NCI-H1694 (cell line): Measurements from ENCODE around the gene ASPSCR1.
A peak's percentile ranks its signal among the peaks of the same experiment; 100 is the strongest.

ENCODE experiments used
- DNase-seq: peaks from one replicate; lab custom pipeline; 2025; lab: John Stamatoyannopoulos, UW

The ASPSCR1 gene

GRCh38 chr17:82013341-82013740 is 35.9 kb downstream of the ASPSCR1 start:
- no peak for DNase-seq

DNA sequence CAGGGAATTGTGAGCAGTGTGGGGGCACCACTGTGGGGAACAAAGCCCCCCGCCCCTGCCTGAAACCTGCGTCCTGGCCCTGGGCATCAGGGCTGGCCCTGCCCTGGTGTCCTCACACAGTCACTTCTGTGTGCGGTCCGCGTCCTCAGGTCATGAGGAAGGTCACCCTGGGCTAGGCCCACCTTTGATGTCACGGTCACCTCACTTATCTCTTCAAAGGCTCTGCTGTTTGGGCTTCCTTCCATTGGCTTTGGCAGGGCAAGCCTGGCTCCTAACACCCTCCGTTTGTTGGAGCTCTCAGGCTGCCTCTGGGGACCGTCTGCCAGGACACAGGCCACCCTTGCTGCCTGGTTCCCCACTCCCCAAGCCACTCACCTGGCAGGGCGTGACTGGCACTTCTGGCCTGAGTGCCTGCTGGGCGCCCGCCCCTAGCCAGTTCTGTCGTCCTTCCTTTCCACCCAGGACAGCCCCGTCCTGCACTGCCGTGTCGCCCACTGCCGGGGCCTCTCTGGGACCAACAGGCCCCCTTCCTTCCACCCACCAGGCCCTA is 36.4 kb downstream of the ASPSCR1 start:
- DNase-seq, result no peak

DNA sequence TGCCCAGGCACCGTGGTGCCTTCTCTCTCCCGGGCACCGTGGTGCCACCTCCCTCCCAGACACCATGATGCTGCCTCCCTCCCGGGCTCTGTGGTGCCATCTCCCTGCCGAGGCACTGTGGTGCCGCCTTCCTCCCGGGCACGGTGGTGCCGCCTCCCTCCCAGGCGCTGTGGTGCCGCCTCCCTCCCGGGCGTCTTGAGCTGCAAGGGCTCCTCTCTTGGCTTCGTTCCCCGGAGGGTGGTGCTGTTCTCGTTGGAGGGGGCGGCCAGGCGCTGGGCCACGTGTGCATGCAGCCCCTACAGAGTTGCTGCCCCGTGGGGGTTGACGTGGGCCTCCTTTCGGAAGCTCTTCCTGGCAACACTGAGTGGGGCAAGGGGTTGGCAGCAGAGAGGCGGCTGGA is 37.0 kb downstream of the ASPSCR1 start:
- no peak for DNase-seq

DNA sequence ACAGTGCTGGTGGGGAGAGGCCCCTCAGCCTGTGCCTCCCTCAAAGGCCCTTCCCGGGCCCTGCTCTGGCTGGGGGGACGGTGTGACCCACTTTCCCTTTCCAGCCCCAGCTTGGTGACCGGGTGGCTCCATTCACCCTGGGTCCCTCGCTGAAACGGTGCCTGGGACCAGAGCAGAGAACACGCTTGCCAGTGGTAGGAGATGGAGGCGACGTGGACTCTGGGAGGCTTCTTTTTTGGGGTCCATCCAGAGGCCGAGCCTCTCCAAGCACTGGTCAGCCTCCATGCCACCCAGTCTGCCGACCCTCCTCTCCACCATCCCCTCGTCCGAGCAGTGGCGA is 37.5 kb downstream of the ASPSCR1 start:
- DNase-seq, result no peak

- DNase-seq, result no peak
Measured at GRCh38 chr17:82015311-82015971, 38.0 kb downstream of the ASPSCR1 start.

DNA sequence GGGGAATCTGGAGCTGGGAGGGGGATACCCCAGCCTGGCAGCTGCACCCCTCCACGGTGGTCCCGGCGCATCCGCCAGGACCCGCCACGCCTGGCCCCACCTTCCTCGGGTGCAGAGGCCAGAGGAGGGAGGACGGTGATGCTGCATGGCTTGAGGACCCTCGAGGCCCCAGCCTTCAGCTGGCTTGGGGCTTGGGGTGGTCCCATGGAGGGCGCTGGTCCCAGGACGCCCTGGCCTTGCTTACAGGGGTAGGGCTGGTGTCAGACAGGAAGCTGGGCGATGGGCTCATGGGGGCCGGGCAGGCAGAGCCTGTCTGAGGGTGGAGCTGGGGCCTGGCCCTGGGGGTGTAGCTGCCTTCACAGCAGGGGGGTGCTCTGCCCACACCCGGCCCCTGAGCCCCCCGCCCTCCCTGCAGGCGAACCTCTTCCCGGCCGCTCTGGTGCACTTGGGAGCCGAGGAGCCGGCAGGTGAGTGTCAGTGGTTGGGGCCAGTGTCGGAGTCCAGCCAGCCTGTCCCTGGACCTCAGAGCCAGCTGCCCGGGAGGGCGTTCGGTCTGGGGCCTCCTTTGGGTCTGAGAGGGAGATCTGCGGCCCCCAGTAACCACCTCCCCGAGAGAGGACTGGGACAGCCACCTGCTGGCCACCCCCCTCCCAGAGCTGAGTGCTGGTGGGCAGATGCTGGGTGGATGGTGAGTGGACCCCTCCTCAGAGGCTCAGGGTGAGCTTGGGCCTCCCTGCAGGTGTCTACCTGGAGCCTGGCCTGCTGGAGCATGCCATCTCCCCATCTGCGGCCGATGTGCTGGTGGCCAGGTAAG is 38.8 kb downstream of the ASPSCR1 start:
- no peak for DNase-seq

DNA sequence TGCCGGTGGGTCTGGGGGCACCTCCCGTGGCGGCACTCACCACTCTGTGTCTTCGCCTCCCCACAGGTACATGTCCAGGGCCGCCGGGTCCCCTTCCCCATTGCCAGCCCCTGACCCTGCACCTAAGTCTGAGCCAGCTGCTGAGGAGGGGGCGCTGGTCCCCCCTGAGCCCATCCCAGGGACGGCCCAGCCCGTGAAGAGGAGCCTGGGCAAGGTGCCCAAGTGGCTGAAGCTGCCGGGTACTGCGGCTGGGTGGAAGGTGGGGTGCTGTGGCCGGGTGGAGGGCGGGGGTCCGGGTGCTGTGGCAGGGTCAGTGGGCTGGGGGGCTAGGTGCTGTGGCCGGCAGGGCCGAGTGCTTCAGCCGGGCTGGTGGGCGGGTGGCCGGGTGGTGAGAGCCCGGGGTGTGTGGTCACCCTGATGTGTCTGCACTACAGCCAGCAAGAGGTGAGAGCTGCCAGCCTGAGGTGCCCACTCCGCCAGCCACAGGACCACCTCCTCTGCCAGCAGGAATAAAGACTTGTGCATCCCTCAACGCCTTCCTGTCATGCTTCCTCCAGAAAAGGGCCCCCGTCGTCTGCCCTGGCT is 39.5 kb downstream of the ASPSCR1 start:
- DNase-seq, result no peak

GRCh38 chr17:82017612-82018151 is 40.3 kb downstream of the ASPSCR1 start:
- DNase-seq, result no peak

DNA sequence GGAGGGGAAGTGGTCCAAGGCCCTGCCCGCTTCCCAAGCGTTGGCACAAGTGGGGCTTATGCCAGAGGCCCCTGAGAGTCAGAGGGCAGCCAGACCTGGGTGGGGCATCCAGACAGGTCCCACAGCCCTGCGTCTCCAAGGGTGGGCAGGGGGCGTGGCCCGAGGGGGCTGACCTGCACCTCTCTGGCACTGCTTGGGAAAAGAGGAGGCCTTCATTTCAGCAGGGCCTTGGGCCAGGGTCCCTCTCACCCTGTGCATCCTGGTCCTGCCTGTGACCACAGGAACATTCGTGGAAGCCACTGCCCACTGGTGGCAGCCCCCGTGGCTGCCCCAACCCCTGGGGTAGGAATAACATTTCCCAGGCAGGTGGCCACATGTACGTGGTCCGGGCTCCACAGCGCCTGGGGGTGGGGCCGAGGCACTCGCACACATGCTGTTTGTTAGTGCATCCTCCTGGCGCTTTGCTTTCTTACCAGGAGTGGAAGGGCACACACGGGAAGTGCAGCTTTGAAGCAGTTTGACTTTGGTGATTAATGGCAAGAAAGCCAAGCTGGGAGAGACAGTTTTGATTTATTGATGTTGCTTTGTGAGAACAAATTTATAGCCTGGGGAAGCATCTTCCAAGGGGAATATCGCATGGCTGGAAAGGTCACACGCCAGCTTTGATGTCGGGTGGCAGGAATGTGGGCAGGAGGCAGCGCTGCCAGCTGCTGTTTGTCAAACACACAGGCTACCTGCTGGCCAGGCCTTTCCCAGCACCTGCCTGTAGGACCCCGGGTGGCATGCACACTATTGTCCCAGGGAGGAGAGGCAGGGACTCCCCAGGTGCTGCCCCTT is 40.9 kb downstream of the ASPSCR1 start:
- no peak for DNase-seq

- no peak for DNase-seq
Measured at GRCh38 chr17:82018989-82019689, 41.7 kb downstream of the ASPSCR1 start.

- peak; percentile 53 for DNase-seq
Measured at GRCh38 chr17:82019690-82020571, 42.5 kb downstream of the ASPSCR1 start.

- no peak for DNase-seq
Measured at GRCh38 chr17:82020572-82021106, 43.2 kb downstream of the ASPSCR1 start.

DNA sequence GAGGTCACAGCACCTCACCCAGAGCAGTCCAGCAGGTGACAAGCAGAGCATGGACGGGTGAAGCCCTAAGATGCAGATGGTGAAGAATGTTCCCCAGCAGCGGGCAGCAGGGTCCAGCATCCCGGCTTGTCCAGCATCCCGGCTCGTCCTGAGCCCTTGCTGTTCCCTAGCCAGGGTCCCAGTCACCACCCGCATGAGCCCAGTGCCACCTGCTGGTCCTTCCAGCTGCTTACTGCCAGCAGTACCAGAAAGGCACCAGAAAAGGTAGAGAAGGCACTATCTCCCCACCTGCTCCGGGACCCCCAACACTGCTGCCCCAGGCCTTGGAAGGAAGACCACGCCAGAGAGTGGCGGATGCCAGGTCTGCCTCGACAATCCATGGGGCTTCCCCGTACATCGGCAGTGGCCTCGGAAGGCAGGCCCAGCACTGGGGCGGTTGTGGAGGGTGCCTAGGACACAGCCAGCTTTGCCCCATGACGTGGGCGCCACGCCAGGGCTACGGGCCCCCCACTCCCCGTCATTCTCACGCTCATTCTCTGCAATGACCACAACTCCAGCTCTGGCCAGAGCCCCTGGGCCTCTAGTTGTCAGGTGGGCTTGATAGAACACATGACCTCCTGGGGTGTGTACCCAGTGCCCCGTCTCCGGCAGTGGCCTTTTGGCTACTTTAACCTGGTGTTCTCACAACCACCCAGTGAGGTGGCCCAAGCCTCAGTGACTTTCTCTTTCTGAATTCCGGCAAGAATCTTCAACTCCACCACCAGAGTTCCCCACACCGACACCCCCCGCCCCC is 43.9 kb downstream of the ASPSCR1 start:
- DNase-seq, result peak; percentile 71

DNA sequence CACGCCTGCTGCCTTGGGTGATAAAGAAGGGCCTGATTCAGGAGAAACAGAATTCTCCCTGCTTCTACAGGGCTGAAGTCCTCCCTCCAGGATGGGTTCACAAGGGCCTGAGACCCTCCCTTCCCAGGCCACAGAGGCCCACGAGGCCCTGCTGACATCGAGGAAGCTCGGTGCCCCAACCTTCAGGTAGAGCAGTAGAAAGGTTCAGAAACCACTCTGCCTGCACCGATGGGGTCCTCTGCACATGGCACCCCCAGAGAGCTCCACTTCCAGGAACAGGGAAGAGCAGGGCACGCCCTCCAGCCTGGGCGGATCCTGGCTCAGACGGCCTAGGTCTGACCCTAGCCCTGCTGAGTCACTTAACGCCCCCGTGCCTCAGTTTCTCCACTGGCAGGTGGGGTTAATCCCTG is 44.5 kb downstream of the ASPSCR1 start:
- no peak for DNase-seq

- no peak for DNase-seq
Measured at GRCh38 chr17:82022310-82022980, 45.0 kb downstream of the ASPSCR1 start, which contains the start of gene CENPX. Gene CENPX, minus strand, starts transcription at chr17:82022878. Its CDS starts 17 bp downstream, at chr17:82022861.

GRCh38 chr17:82022981-82023446 is 45.6 kb downstream of the ASPSCR1 start, which contains the start of gene LRRC45:
Gene LRRC45, plus strand, starts transcription at chr17:82023305. Its CDS starts 339 bp downstream, at chr17:82023644.
- peak; percentile 100 for DNase-seq

DNA sequence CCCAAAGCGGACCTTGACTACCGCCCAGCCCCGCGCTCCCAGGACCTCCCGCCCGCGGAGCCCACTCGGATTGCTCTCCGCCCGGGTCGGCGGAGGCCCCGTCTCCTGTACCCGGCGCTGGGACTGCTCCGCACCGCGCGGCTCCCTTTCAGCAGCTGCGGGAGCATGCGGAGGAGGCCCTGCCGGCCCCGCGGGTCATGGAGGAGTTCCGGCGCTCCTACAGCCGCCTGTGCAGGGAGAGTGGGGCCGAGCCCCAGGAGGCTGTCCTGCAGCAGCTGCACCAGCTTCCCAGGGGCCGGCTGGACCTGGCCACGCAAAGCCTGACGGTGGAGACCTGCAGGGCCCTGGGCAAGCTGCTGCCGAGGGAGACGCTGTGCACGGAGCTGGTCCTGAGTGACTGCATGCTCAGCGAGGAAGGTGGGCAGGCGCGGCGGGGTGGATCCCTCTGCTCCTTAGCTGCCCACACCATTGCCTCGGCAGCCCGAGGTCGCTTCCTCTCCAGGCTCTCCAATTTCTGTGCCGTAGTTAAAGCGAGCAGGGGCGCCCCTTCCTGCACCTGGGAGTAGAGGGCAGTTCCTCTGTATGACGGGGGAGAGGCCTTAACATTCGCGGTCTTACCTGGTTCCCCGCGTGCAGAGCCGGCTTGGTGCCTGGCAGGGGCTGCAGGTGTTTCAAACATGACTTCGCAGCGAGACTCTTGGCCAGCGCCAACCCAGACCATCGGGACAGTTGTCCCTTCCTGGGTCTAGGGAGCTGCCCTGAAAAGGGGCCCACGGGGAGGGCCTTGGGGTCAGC is 46.2 kb downstream of the ASPSCR1 start:
- no peak for DNase-seq
